Endothelial cell (in vitro differentiated cells): Measurements from ENCODE around the gene ABCD3. TPM values are rescaled to one million over a fixed set of nuclear protein-coding genes. Genes with fewer than 3 reads are reported as not detected.

Experiments
- DNase-seq: peaks from one replicate; pipeline ENCODE4 v3.0.0; 2021; ENCODE audit warnings: low spot score
- H3K27ac Mint-ChIP-seq: one replicate; pipeline ENCODE4 v1.8.0; 2021; ENCODE audit warnings: mixed read lengths, inconsistent platforms; ENCODE audit not compliant: unreplicated experiment
- H3K27me3 Mint-ChIP-seq: one replicate; pipeline ENCODE4 v1.8.0; 2021; ENCODE audit warnings: mild to moderate bottlenecking, moderate library complexity, mixed read lengths, inconsistent platforms; ENCODE audit not compliant: unreplicated experiment
- H3K36me3 Mint-ChIP-seq: one replicate; pipeline ENCODE4 v1.8.0; 2021; ENCODE audit warnings: mild to moderate bottlenecking, low read depth, mixed read lengths, inconsistent platforms; ENCODE audit not compliant: unreplicated experiment
- H3K4me1 Mint-ChIP-seq: one replicate; pipeline ENCODE4 v1.8.0; 2021; ENCODE audit warnings: mild to moderate bottlenecking, mixed read lengths, inconsistent platforms; ENCODE audit not compliant: unreplicated experiment
- H3K4me3 Mint-ChIP-seq: one replicate; pipeline ENCODE4 v1.8.0; 2021; ENCODE audit warnings: mild to moderate bottlenecking, mixed read lengths, inconsistent platforms; ENCODE audit not compliant: unreplicated experiment
- H3K9me3 Mint-ChIP-seq: one replicate; pipeline ENCODE4 v1.8.0; 2021; ENCODE audit warnings: mixed read lengths, inconsistent platforms; ENCODE audit not compliant: unreplicated experiment
- CTCF ChIP-seq: fragments of 200-600 bp; sonication (generic); IDR thresholded peaks from one replicate; pipeline ENCODE4 v1.5.0; 2021; ENCODE audit warnings: antibody characterized with exemption; ENCODE audit not compliant: unreplicated experiment
- total RNA-seq: library from RNA; stranded (reverse); fragmentation: NEBNext Ultra II Directional; extraction: Animal tissue kit (Norgen Biotek cat#: 25700); gene quantifications from one replicate; pipeline ENCODE4 v1.2.1, GENCODE V29; 2021; ENCODE audit not compliant: unreplicated experiment

The ABCD3 gene
- total RNA-seq, 1 donor from 2014 or later: 59.6 TPM

GRCh38 chr1:94553931-94554330 lies 135.7 kb downstream of the ABCD3 start:
- Mint-ChIP-seq H3K27ac (no peak overlapping the region), H3K9me3 (no peaks in the 10 kb centered on the region), H3K27me3 (peaks cover 7% of the 10 kb centered on the region), H3K4me1 (peaks cover 33% of the 10 kb centered on the region), H3K4me3 (no peak overlapping the region), H3K36me3 (no peaks in the 10 kb centered on the region)
- no peak for TF ChIP-seq CTCF
- no peak for DNase-seq

GRCh38 chr1:94554580-94554979 lies 136.4 kb downstream of the ABCD3 start:
- Mint-ChIP-seq H3K27ac (no peak overlapping the region), H3K4me3 (no peak overlapping the region), H3K27me3 (peaks cover 7% of the 10 kb centered on the region), H3K36me3 (no peaks in the 10 kb centered on the region), H3K4me1 (peaks cover 31% of the 10 kb centered on the region), H3K9me3 (no peaks in the 10 kb centered on the region)
- no peak for TF ChIP-seq CTCF
- DNase-seq: no peak

DNA sequence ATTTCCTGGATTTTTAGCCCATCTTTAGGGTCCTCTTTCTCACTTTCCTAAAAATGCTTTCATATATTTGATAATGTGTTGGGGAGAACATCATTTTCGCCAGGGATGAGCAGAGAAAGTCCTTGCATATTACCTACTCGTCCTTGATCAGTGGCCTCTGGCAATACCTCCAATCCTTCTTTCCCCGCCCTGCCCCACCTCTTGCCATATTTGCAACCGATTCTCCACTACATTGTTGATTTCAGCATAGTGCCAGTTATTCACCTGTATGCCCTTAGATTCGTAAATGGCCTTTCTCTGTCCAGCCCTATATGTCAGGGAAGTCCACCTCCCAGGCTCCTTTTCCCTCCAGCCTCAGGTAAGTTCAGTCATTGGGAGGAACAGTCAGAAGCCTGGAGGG lies 136.9 kb downstream of the ABCD3 start:
- Mint-ChIP-seq H3K27me3 (peaks cover 7% of the 10 kb centered on the region), H3K36me3 (no peaks in the 10 kb centered on the region), H3K9me3 (no peaks in the 10 kb centered on the region), H3K4me1 (peaks cover 26% of the 10 kb centered on the region), H3K4me3 (no peak overlapping the region), H3K27ac (no peak overlapping the region)
- DNase-seq: no peak
- TF ChIP-seq CTCF: no peak

DNA sequence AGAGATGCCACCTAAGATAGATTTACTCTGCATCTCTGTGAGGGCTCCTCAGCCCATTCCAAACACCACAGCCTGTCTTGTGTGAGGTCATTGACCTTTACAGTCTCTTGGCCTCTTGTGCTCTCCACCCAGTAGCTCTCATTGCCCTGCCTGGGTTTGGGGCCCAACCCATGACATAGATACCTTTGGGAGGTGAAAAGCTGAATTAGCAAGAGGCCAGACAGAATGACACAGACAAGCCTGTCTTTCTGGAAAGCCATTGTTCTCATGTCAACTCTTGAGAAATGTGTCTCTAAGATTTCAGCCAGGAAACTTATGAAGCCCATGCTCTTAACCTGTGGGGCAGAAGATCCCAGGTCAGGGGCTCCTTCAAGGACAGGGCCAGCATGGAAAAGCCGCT lies 141.7 kb downstream of the ABCD3 start:
- TF ChIP-seq CTCF: no peak
- H3K27ac Mint-ChIP-seq: no peak overlapping the region

DNA sequence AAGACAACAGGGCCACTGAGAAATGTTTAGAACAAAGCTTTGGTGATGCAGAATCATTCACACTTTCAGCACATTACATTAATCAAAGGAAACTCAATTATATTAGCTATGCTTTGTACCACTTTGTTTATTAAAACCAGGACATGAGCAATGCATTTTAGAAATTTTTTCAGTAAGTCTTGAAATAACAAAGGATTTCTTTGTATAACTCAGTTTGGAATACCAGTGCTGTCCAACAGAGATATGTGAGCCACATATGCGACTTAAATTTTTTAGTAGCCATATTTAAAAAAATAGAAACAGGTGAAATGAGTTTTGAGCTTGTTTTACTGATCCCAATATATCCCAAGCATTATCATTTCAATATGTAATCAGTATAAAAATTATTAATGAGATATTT lies 142.1 kb downstream of the ABCD3 start:
- Mint-ChIP-seq H3K4me1 (no peaks in the 10 kb centered on the region), H3K9me3 (no peaks in the 10 kb centered on the region), H3K27ac (no peak overlapping the region), H3K36me3 (no peaks in the 10 kb centered on the region), H3K27me3 (peaks cover 6% of the 10 kb centered on the region), H3K4me3 (no peak overlapping the region)
- TF ChIP-seq CTCF: no peak
- no peak for DNase-seq

More for the DNA sequence above, 141.7 kb downstream of the ABCD3 start:
- Mint-ChIP-seq H3K27me3 (peaks cover 9% of the 10 kb centered on the region), H3K4me3 (no peak overlapping the region), H3K4me1 (no peaks in the 10 kb centered on the region), H3K36me3 (no peaks in the 10 kb centered on the region), H3K9me3 (no peaks in the 10 kb centered on the region)
- no peak for DNase-seq
